HepG2 (cell line): ENCODE measurements around the gene CCDC106. TPM values are rescaled to one million over a fixed set of nuclear protein-coding genes. Genes with fewer than 3 reads are reported as not detected.

ENCODE experiments used
- CERS6 ChIP-seq: sonication (generic); formaldehyde crosslinking; IDR thresholded peaks from 2 replicates; pipeline ENCODE4 v1.5.0; 2020; ENCODE audit warnings: missing genetic modification reagents
- GZF1 ChIP-seq: sonication (generic); formaldehyde crosslinking; IDR thresholded peaks from 2 replicates; pipeline ENCODE4 v1.5.1; 2020; ENCODE audit warnings: mild to moderate bottlenecking, missing genetic modification reagents
- IRF9 ChIP-seq: sonication (generic); formaldehyde crosslinking; IDR thresholded peaks from 2 replicates; pipeline ENCODE4 v1.8.0; 2022; ENCODE audit warnings: missing genetic modification reagents, mild to moderate bottlenecking, borderline replicate concordance
- MIER3 ChIP-seq: IDR thresholded peaks from 2 replicates; pipeline ENCODE4 v1.6.1; 2016; ENCODE audit warnings: missing compliant biosample characterization, borderline replicate concordance
- MLXIP ChIP-seq: sonication (generic); formaldehyde crosslinking; IDR thresholded peaks from 2 replicates; pipeline ENCODE4 v1.9.0; 2021; ENCODE audit warnings: missing genetic modification reagents, borderline replicate concordance
- NR2F6 ChIP-seq, 2 experiments: IDR thresholded peaks; 2 replicates each; pipeline ENCODE4 v1.6.1; 2016; ENCODE audit warnings: antibody characterized with exemption in 1 of 2, mild to moderate bottlenecking in 1 of 2
- REL ChIP-seq: sonication (generic); formaldehyde crosslinking; conservative IDR thresholded peaks from 2 replicates; pipeline ENCODE4 v1.8.0; 2022; ENCODE audit warnings: mild to moderate bottlenecking, missing genetic modification reagents, moderate library complexity
- SIN3A ChIP-seq: IDR thresholded peaks from 2 replicates; pipeline ENCODE4 v1.6.1; 2011; ENCODE audit warnings: low read depth, mild to moderate bottlenecking, control low read depth, low read length, borderline replicate concordance
- SUZ12 ChIP-seq: fragments of 150-350 bp; IDR thresholded peaks from 2 replicates; pipeline ENCODE4 v1.6.1; 2014; ENCODE audit warnings: low read depth, low read length
- TEAD2 ChIP-seq: sonication (generic); formaldehyde crosslinking; IDR thresholded peaks from 2 replicates; pipeline ENCODE4 v1.9.0; 2021; ENCODE audit warnings: missing genetic modification reagents
- USF2 ChIP-seq, 2 experiments: sonication (generic) in 1 of 2; formaldehyde crosslinking in 1 of 2; IDR thresholded peaks; 2 replicates each; pipeline versions ENCODE4 v1.5.1 to v1.6.1; 2011 to 2020; ENCODE audit warnings: borderline replicate concordance in 1 of 2, low read depth in 1 of 2, low read length in 1 of 2, mild to moderate bottlenecking in 1 of 2, missing genetic modification reagents in 1 of 2, moderate library complexity in 1 of 2
- ZBTB39 ChIP-seq: sonication (generic); formaldehyde crosslinking; IDR thresholded peaks from 2 replicates; pipeline ENCODE4 v1.5.0; 2020; ENCODE audit warnings: missing genetic modification reagents
- ZFP36L1 ChIP-seq: sonication (generic); formaldehyde crosslinking; IDR thresholded peaks from 2 replicates; pipeline ENCODE4 v1.8.0; 2022; ENCODE audit warnings: mild to moderate bottlenecking, missing genetic modification reagents, moderate library complexity
- ZNF317 ChIP-seq: sonication (generic); formaldehyde crosslinking; IDR thresholded peaks from 2 replicates; pipeline ENCODE4 v1.5.0; 2020; ENCODE audit warnings: mild to moderate bottlenecking, missing genetic modification reagents
- ZNF362 ChIP-seq: sonication (generic); formaldehyde crosslinking; IDR thresholded peaks from 2 replicates; pipeline ENCODE4 v1.4.0; 2020; ENCODE audit warnings: missing genetic modification reagents, mild to moderate bottlenecking, borderline replicate concordance
- ZSCAN9 ChIP-seq: IDR thresholded peaks from 2 replicates; pipeline ENCODE4 v1.6.1; 2016; ENCODE audit warnings: borderline replicate concordance
- polyA plus RNA-seq, 8 experiments: library from polyadenylated mRNA; depleted of rRNA in 3 of 8; stranded (reverse) in 7 of 8; unstranded in 1 of 8; fragments of >200 nt; fragmentation: Illumina TruSeq in 4 of 8; extraction: Trizol in 4 of 8; gene quantifications; 2 replicates each; pipeline versions ENCODE4 v1.2.1 to v1.2.3, GENCODE V29; 2011 to 2016; ENCODE audit warnings: low read depth in 4 of 8, missing spikeins in 1 of 8, mixed read lengths in 1 of 8; ENCODE audit not compliant: insufficient read depth in 1 of 8
- total RNA-seq, 5 experiments: library from RNA; depleted of rRNA; stranded (reverse); fragments of >200 nt; fragmentation: Illumina TruSeq; extraction: Trizol; gene quantifications; 2 replicates each; pipeline ENCODE4 v1.2.3, GENCODE V29; 2016; ENCODE audit warnings: low read depth in 1 of 5

The CCDC106 gene
- total and polyA plus RNA-seq, 2 of the 13 experiments (the other 11 are each of a cell fraction or from before 2014, with no cell fraction given): 4.7 to 8.8 TPM

GRCh38 chr19:55598719-55599467 lies 49.1 kb upstream of the CCDC106 start (continued):
- no peak for TF ChIP-seq CERS6 (CRISPR knock-in tag)
- TF ChIP-seq ZSCAN9: no peak; the same call in none of the 2 replicates
- TF ChIP-seq ZFP36L1: no peak
- no peak for TF ChIP-seq GZF1
- TF ChIP-seq SUZ12: no peak
- TF ChIP-seq ZBTB39 (CRISPR knock-in tag): no peak
- TF ChIP-seq IRF9 (CRISPR knock-in tag): 0 out of 2 replicates have a peak, but pooled peaks have one; percentile 8
- TF ChIP-seq MLXIP (CRISPR knock-in tag): no peak
- no peak for TF ChIP-seq NR2F6 (IDR thresholded peaks at IDR 0.05)
- peak; percentile 7; the same call in 1 of the 2 replicates for TF ChIP-seq NR2F6 (CRISPR knock-in tag; IDR thresholded peaks at IDR 0.05)
- TF ChIP-seq ZNF362 (CRISPR knock-in tag): no peak
- TF ChIP-seq ZNF317 (CRISPR knock-in tag): peak; percentile 52; the same call in 1 of the 2 replicates
- TF ChIP-seq REL (CRISPR knock-in tag): no peak
- TF ChIP-seq SIN3A: no peak
- no peak for TF ChIP-seq TEAD2
- no peak for TF ChIP-seq USF2 (IDR thresholded peaks at IDR 0.05; ENCODE audit: low read depth, low read length)
- no peak for TF ChIP-seq USF2 (CRISPR knock-in tag; IDR thresholded peaks at IDR 0.05; ENCODE audit: borderline replicate concordance)
- no peak for TF ChIP-seq MIER3 (CRISPR knock-in tag)
